ENCODE results near the gene HECTD3. TPM values are rescaled to one million over a fixed set of nuclear protein-coding genes. Genes with fewer than 3 reads are reported as not detected.

The HECTD3 gene
- total and polyA plus RNA-seq, 9 of the 15 experiments (the other 6 are each of a cell fraction or from before 2014, with no cell fraction given) = 6.3 to 50.8 (median 18.9) TPM

DNA sequence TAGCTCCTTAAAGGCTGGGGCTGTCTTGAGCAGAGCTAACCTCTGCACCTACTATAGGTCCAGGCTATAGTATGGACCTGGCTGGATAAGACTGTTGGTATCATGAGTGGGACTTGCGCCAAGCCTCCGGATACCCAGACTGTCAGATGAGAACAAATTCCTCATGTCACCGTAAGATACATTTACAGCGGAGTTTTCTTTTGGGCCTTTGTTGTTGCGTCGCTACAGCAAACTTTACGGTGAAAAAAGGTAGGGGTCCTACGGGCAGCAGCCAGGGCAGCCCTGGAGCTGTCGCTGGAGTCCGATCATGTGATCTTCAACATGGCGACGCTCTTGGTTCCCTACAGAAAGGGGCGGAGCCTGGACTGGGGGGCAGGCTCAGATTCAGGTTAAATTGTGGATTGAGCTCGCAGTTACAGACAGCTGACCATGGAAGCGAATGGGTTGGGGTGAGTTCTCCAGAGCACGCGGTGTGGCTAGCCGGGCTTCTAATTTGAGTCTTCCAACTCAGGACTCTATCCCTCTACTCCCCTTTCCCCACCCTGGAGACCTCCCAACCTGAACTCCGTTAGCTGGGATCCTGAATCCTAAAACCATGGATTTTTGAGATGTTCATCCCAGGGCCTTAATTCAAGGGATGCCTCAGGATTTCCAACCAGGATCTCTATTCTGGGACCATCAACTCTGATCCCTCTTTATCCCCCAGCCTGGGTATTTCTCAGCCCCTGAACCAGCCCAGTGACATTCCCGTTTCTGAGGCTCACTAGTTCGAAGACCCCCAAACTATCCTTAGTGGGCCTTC is 914 bp upstream of the HECTD3 start, which contains the start of gene UROD (continued):
- TF ChIP-seq ZNF436 (CRISPR knock-in tag; IDR thresholded peaks at IDR 0.05) (0 out of 2 replicates have a peak, but pooled peaks have one; percentile 16), KDM4B (IDR thresholded peaks at IDR 0.05; ENCODE audit: borderline replicate concordance in 2 of 2, low read depth in 1 of 2) (no peak), RBBP5 (IDR thresholded peaks at IDR 0.05; ENCODE audit: borderline replicate concordance, insufficient read depth, low read length, poor library complexity, severe bottlenecking) (peak; percentile 89), PCBP1 (IDR thresholded peaks at IDR 0.05; ENCODE audit: low read depth, low read length, poor library complexity, severe bottlenecking) (no peak), CBX5 (IDR thresholded peaks at IDR 0.05; ENCODE audit: borderline replicate concordance, low read depth) (no peak), HEY1 (CRISPR knock-in tag; IDR thresholded peaks at IDR 0.05; ENCODE audit: borderline replicate concordance) (no peak), HOXB6 (CRISPR knock-in tag; IDR thresholded peaks at IDR 0.05; ENCODE audit: borderline replicate concordance) (no peak), ZNF354B (CRISPR knock-in tag; IDR thresholded peaks at IDR 0.05) (no peak), LCOR (CRISPR knock-in tag; IDR thresholded peaks at IDR 0.05) (no peak), ZNF140 (CRISPR knock-in tag; IDR thresholded peaks at IDR 0.05) (no peak), ZNF76 (CRISPR knock-in tag; IDR thresholded peaks at IDR 0.05; ENCODE audit: borderline replicate concordance) (no peak), ZNF584 (CRISPR knock-in tag; IDR thresholded peaks at IDR 0.05; ENCODE audit: low read depth) (no peak; the same call in 1 of the 2 replicates)
- TF ChIP-seq, protein P1, sequence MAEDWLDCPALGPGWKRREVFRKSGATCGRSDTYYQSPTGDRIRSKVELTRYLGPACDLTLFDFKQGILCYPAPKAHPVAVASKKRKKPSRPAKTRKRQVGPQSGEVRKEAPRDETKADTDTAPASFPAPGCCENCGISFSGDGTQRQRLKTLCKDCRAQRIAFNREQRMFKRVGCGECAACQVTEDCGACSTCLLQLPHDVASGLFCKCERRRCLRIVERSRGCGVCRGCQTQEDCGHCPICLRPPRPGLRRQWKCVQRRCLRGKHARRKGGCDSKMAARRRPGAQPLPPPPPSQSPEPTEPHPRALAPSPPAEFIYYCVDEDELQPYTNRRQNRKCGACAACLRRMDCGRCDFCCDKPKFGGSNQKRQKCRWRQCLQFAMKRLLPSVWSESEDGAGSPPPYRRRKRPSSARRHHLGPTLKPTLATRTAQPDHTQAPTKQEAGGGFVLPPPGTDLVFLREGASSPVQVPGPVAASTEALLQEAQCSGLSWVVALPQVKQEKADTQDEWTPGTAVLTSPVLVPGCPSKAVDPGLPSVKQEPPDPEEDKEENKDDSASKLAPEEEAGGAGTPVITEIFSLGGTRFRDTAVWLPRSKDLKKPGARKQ (CRISPR knock-in tag; IDR thresholded peaks at IDR 0.05) = no peak
- TF ChIP-seq, protein P2, sequence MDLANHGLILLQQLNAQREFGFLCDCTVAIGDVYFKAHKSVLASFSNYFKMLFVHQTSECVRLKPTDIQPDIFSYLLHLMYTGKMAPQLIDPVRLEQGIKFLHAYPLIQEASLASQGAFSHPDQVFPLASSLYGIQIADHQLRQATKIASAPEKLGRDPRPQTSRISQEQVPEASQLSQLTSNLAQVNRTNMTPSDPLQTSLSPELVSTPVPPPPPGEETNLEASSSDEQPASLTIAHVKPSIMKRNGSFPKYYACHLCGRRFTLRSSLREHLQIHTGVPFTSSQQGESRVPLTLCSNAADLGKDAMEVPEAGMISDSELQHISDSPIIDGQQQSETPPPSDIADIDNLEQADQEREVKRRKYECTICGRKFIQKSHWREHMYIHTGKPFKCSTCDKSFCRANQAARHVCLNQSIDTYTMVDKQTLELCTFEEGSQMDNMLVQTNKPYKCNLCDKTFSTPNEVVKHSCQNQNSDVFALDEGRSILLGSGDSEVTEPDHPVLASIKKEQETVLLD (IDR thresholded peaks at IDR 0.05) = no peak
- TF ChIP-seq, protein P3, sequence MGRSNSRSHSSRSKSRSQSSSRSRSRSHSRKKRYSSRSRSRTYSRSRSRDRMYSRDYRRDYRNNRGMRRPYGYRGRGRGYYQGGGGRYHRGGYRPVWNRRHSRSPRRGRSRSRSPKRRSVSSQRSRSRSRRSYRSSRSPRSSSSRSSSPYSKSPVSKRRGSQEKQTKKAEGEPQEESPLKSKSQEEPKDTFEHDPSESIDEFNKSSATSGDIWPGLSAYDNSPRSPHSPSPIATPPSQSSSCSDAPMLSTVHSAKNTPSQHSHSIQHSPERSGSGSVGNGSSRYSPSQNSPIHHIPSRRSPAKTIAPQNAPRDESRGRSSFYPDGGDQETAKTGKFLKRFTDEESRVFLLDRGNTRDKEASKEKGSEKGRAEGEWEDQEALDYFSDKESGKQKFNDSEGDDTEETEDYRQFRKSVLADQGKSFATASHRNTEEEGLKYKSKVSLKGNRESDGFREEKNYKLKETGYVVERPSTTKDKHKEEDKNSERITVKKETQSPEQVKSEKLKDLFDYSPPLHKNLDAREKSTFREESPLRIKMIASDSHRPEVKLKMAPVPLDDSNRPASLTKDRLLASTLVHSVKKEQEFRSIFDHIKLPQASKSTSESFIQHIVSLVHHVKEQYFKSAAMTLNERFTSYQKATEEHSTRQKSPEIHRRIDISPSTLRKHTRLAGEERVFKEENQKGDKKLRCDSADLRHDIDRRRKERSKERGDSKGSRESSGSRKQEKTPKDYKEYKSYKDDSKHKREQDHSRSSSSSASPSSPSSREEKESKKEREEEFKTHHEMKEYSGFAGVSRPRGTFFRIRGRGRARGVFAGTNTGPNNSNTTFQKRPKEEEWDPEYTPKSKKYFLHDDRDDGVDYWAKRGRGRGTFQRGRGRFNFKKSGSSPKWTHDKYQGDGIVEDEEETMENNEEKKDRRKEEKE (IDR thresholded peaks at IDR 0.05; ENCODE audit: borderline replicate concordance in 1 of 2, control insufficient read depth in 1 of 2, low read depth in 2 of 2, low read length in 1 of 2) = peak in 1 of 2 experiments; percentile 69; a peak in 1 of 4 replicates
- TF ChIP-seq, protein P4, sequence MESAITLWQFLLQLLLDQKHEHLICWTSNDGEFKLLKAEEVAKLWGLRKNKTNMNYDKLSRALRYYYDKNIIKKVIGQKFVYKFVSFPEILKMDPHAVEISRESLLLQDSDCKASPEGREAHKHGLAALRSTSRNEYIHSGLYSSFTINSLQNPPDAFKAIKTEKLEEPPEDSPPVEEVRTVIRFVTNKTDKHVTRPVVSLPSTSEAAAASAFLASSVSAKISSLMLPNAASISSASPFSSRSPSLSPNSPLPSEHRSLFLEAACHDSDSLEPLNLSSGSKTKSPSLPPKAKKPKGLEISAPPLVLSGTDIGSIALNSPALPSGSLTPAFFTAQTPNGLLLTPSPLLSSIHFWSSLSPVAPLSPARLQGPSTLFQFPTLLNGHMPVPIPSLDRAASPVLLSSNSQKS (CRISPR knock-in tag; IDR thresholded peaks at IDR 0.05) = 0 out of 2 replicates have a peak, but pooled peaks have one; percentile 28
- TF ChIP-seq, protein P5, sequence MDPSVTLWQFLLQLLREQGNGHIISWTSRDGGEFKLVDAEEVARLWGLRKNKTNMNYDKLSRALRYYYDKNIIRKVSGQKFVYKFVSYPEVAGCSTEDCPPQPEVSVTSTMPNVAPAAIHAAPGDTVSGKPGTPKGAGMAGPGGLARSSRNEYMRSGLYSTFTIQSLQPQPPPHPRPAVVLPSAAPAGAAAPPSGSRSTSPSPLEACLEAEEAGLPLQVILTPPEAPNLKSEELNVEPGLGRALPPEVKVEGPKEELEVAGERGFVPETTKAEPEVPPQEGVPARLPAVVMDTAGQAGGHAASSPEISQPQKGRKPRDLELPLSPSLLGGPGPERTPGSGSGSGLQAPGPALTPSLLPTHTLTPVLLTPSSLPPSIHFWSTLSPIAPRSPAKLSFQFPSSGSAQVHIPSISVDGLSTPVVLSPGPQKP (CRISPR knock-in tag; IDR thresholded peaks at IDR 0.05) = no peak
